GM13976 (cell line): ENCODE results near the gene SULF2.

Experiments used
- DNase-seq: peaks from one replicate; pipeline ENCODE4 v3.0.0; 2012; ENCODE audit warnings: low spot score
- CTCF ChIP-seq: IDR thresholded peaks from 2 replicates; pipeline ENCODE4 v1.5.1; 2012; ENCODE audit warnings: borderline replicate concordance, mild to moderate bottlenecking; ENCODE audit not compliant: insufficient read depth; ENCODE audit errors: extremely low read depth, missing control alignments, control extremely low read depth
- in situ Hi-C: fragments of 300-500 bp; cut with MboI; formaldehyde crosslinking; loops from one replicate; pipeline ENCODE4 v1.12.0; 2022; ENCODE audit warnings: low sequenced_read_pairs, mixed read lengths, inconsistent platforms; ENCODE audit not compliant: unreplicated experiment

Gene SULF2

GRCh38 chr20:47784599-47785310 lies 526 bp downstream of the SULF2 start:
- peak; percentile 50 for DNase-seq
- no peak for TF ChIP-seq CTCF
- in situ Hi-C loops: loop anchor here (10.0 kb wide), 1 partner anchor 830 kb away; no protein-coding TSS in a partner anchor

GRCh38 chr20:47783828-47784598 lies 1.3 kb downstream of the SULF2 start:
- in situ Hi-C loops: loop anchor here (10.0 kb wide), 1 partner anchor 831 kb away; no protein-coding TSS in a partner anchor
- no peak for TF ChIP-seq CTCF
- no peak for DNase-seq

- in situ Hi-C loops: loop anchor here (10.0 kb wide), 1 partner anchor 832 kb away; no protein-coding TSS in a partner anchor
- no peak for DNase-seq
- TF ChIP-seq CTCF: no peak
These were observed 2.2 kb downstream of the SULF2 start for GRCh38 chr20:47782920-47783552.

GRCh38 chr20:47782076-47782475 lies 3.2 kb downstream of the SULF2 start:
- TF ChIP-seq CTCF: no peak
- in situ Hi-C loops: loop anchor here (10.0 kb wide), 1 partner anchor 833 kb away; no protein-coding TSS in a partner anchor
- DNase-seq: no peak

- no peak for DNase-seq
- TF ChIP-seq CTCF: no peak
- in situ Hi-C loops: loop anchor here (10.0 kb wide), 1 partner anchor 833 kb away; no protein-coding TSS in a partner anchor
These were observed 3.6 kb downstream of the SULF2 start for GRCh38 chr20:47781632-47782031.

- TF ChIP-seq CTCF: no peak
- DNase-seq: no peak
- in situ Hi-C loops: loop anchor here (10.0 kb wide), 1 partner anchor 834 kb away; no protein-coding TSS in a partner anchor
These were observed 4.4 kb downstream of the SULF2 start for GRCh38 chr20:47780720-47781389.
